ENCODE measurements around the gene PERCC1.

The PERCC1 gene

GRCh38 chr16:1430759-1431496, at the start of gene PERCC1:
Gene PERCC1, plus strand, starts transcription at chr16:1431078. Its CDS starts 1,516 bp downstream, at chr16:1432594.
- DNase-seq (ENCODE audit: low read depth in 2 of 2), result no peak

GRCh38 chr16:1381612-1382406, 49.1 kb upstream of the PERCC1 start:
- DNase-seq (ENCODE audit: low read depth in 2 of 2), result no peak

- DNase-seq (ENCODE audit: low read depth in 2 of 2), result no peak
Measured at GRCh38 chr16:1383556-1383955, 47.3 kb upstream of the PERCC1 start.

- DNase-seq (ENCODE audit: low read depth in 2 of 2), result no peak
Measured at GRCh38 chr16:1385232-1385631, 45.6 kb upstream of the PERCC1 start.

GRCh38 chr16:1387331-1387730, 43.5 kb upstream of the PERCC1 start:
- no peak for DNase-seq (ENCODE audit: low read depth in 2 of 2)

- no peak for DNase-seq (ENCODE audit: low read depth in 2 of 2)
Measured at GRCh38 chr16:1389762-1390161, 41.1 kb upstream of the PERCC1 start.

- no peak for DNase-seq (ENCODE audit: low read depth in 2 of 2)
Measured at GRCh38 chr16:1390239-1390779, 40.6 kb upstream of the PERCC1 start.

GRCh38 chr16:1392826-1393225, 38.1 kb upstream of the PERCC1 start:
- DNase-seq (ENCODE audit: low read depth in 2 of 2), result no peak

- no peak for DNase-seq (ENCODE audit: low read depth in 2 of 2)
Measured at GRCh38 chr16:1393613-1394176, 37.2 kb upstream of the PERCC1 start.

- no peak for DNase-seq (ENCODE audit: low read depth in 2 of 2)
Measured at GRCh38 chr16:1394367-1394951, 36.4 kb upstream of the PERCC1 start.

- DNase-seq (ENCODE audit: low read depth in 2 of 2), result no peak
Measured at GRCh38 chr16:1395444-1396031, 35.3 kb upstream of the PERCC1 start.

- no peak for DNase-seq (ENCODE audit: low read depth in 2 of 2)
Measured at GRCh38 chr16:1397779-1398178, 33.1 kb upstream of the PERCC1 start.

GRCh38 chr16:1398351-1398750, 32.5 kb upstream of the PERCC1 start:
- no peak for DNase-seq (ENCODE audit: low read depth in 2 of 2)

GRCh38 chr16:1398826-1399581, 31.9 kb upstream of the PERCC1 start:
- no peak for DNase-seq (ENCODE audit: low read depth in 2 of 2)

GRCh38 chr16:1401061-1401757, 29.7 kb upstream of the PERCC1 start:
- DNase-seq (ENCODE audit: low read depth in 2 of 2), result no peak

GRCh38 chr16:1401758-1402154, 29.1 kb upstream of the PERCC1 start:
- no peak for DNase-seq (ENCODE audit: low read depth in 2 of 2)

GRCh38 chr16:1403036-1403435, 27.8 kb upstream of the PERCC1 start:
- DNase-seq (ENCODE audit: low read depth in 2 of 2), result no peak

GRCh38 chr16:1403733-1404132, 27.1 kb upstream of the PERCC1 start:
- no peak for DNase-seq (ENCODE audit: low read depth in 2 of 2)

GRCh38 chr16:1407753-1408152, 23.1 kb upstream of the PERCC1 start:
- no peak for DNase-seq (ENCODE audit: low read depth in 2 of 2)

- DNase-seq (ENCODE audit: low read depth in 2 of 2), result peak; percentile 71 to 72
Measured at GRCh38 chr16:1408171-1408837, 22.6 kb upstream of the PERCC1 start.

Data from fibroblast of skin of left quadriceps (primary cell).